SKM-1 treated with dmso at 0.1 percent for 144 hours (cell line): ENCODE data around the gene SP2.

Experiments
- DNase-seq: peaks from one replicate; lab custom pipeline; 2025; ENCODE audit not compliant: unreplicated experiment; lab: John Stamatoyannopoulos, UW

Gene SP2

GRCh38 chr17:47888293-47888692 is 7.7 kb upstream of the SP2 start:
- DNase-seq, result no peak

GRCh38 chr17:47889734-47890529 is 6.1 kb upstream of the SP2 start:
- DNase-seq, result peak; percentile 63

DNA sequence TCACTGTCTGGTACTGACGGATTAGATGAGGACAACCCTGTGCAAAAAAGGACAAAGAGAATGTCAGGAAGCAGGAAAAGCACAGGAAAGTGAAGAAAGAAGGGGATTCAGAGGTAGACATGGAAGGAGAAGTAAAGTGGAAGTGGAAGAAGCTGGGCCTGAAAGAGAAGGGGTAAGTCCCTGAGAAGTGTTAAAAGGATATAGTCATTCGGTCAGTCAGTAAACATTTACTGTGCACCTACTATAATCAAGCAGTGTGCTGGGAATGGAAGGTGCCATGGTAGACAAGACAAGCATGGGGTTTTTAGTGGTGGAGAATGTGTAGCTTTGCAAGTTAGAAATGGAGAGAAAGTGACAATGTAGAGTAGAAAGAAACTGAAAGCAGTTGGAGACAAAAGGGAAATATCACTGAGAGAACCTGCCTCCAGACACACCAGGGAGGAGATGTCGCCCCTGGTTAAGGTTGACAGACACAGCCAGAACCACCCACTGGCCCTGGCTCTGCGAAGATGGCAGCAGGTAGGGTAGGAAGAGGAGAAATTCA is 4.4 kb upstream of the SP2 start:
- DNase-seq, result no peak

DNA sequence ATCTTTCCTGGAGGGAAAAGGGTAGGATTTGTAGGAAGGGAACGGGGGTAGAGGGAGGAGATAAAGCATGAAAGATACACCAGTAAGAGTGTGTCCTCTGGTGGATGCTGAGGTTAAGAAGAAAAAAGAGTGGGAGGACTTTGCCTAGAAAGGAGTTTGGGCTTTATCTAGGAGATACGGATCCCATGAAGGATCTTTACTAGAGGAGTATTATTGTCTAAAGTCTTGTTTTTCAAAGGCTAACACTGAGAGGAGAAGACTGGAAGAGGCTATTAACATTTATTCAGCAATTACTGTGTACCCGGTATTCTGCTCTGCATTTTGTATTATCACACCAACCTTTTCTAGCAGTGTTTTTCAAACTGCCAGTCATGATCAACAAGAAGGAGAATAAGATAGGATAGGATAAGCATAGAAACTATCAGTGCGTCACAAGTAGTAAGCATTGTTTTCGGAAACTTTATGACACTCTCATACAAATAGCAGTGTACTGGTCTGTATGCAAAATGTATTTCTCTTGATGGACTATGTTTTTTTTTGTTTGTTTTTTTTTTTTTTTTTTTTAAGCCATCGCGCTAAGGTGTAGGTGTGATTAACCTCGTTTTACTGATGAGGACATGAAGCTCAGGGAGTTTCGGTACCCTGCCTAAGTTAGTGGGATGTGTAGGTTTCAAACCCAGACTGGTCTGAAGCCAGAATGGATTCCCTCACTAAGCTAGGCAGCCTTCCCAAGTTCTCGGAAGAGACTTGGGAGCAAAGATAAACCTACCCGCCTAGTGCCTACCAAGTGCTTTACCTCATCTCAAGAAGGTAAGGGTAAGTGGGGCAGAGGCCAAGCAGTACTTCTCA is 1.3 kb upstream of the SP2 start:
- DNase-seq, result no peak

GRCh38 chr17:47895347-47895855 is 635 bp upstream of the SP2 start:
- DNase-seq, result peak; percentile 11

DNA sequence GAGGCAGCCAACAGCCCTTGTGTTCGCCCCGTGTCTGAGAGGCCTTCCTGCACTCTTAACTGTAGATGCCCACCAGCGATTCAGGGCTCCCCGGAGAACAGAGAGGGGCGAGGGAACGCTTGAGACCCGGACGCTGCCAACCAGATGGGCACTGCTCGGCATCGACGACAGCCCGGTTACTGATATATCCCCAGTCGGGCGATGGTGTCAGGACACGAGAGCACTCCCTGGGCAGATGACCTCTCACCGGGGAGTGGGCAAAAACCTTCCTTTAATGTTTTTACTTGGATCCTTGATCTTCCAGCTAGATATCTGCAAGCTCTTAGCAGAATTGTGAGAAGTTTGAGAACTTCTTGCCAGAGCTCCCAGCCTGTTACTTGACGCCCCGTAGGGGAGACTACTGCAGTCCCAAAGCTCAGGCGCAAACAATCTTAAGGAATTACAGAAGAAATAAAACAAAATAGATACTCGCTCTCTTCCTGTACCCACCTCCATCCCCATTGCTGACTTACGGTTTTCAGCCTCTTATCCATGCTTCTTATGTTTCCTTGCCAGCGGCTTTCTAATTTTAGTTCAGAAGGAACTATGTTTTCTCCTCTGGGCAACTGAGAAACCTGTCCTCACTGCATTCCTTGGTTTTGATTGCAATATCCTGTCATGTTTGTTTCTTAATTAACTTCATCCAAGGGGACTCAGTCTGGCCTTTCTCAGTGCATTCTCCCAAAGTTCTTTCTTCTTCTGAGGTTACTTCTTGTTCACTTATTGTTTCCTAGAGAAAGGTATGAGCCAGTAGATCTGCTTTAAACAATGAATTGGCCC is 845 bp downstream of the SP2 start:
- no peak for DNase-seq

- no peak for DNase-seq
These were observed 1.5 kb downstream of the SP2 start for GRCh38 chr17:47897561-47897960.

DNA sequence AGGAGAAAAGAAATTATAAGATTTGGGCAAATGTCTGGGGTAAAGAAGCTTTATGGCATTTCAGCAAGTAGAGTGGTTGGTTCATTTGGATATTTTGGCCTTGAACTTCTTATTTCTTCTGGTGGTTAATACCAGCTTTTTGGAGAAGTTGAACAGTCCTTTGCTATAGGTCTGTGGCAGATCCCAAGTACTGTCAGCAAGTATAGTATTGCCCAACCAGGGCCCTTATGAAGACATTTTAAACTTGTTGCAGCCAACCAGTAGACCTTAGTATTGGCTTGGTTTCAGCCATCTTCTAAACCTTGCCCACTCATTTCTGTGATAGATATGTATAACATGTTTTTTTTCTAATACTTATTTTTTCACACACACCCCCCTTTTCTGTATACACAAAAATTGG is 2.2 kb downstream of the SP2 start:
- DNase-seq, result peak; percentile 63

GRCh38 chr17:47899643-47900042 is 3.6 kb downstream of the SP2 start:
- DNase-seq, result no peak

DNA sequence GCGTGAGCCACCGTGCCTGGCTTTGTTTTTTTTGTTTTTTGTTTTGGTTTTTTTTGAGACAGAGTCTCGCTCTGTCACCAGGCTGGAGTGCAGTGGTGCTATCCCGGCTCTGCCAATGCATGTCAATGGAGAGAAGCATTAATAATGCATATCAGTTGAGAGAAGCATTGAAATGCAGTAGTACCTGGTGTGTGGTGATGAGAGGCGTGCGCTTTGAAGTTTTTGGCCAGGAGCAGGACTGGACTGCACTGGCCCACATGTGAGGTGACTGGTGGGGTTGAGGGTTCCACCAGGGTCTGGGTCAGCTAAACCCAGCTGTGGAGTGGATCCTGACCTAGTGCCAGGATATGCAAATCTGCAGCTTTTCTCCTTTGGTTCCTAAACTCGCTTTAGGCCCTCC is 5.4 kb downstream of the SP2 start:
- DNase-seq, result no peak

GRCh38 chr17:47902039-47902744 is 6.2 kb downstream of the SP2 start:
- no peak for DNase-seq

DNA sequence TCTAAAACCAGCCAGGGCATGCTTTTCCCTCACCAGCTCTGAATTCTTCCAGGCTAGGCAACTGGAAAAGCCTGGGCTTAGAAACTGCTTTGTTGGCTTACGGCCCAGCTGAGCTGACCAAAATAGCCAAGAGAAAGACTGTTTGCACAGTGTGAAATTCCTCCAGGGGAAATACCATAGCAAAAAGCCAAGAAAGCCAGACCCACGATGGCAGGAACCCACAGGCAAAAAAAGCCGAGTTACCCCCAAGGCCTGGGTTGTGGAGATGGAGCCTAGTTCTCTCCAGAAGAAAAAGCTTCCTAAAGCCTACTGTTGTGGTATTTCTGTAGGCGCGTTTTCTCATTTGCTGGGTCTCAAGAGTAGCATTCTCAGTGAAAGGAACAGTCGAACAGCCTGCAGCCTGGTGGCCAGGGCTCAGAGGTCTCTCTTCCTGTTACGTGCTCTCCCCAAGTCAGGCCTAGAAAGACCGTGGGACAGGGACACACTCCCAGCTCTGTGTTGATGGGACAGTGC is 9.2 kb downstream of the SP2 start:
- no peak for DNase-seq

DNA sequence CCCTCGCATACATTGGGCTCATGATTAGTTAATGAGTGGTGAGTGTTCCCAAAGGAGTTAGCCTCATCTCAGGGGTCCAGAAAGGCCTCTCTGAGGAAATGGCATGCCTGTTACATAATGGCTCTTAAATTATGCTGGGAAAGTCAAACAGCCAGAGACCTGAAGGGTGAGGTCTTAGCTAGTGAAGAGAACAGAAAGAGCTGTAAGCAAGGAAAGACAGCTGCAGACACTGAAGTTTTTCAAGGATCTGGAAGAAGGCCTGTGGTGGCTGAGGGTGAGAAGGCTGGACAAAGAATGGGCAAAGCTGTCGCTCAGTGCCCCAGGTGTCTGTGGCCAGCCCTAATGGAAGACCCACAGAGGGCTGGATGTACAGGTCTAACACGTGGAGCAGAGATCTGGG is 10.4 kb downstream of the SP2 start:
- no peak for DNase-seq

- peak; percentile 7 for DNase-seq
These were observed 12.0 kb downstream of the SP2 start for GRCh38 chr17:47907932-47908562.

- no peak for DNase-seq
These were observed 17.0 kb downstream of the SP2 start for GRCh38 chr17:47913050-47913449.

GRCh38 chr17:47914306-47914948 is 18.4 kb downstream of the SP2 start:
- DNase-seq, result no peak

- DNase-seq, result no peak
These were observed 19.9 kb downstream of the SP2 start for GRCh38 chr17:47915776-47916398.

- no peak for DNase-seq
These were observed 20.6 kb downstream of the SP2 start for GRCh38 chr17:47916489-47917208.
